Upper lobe of left lung (tissue), 4 donors: Measurements from ENCODE around the gene PTPRF.

Source experiments
- POLR2AphosphoS5 ChIP-seq, 2 donors: sonication (generic); formaldehyde crosslinking; IDR thresholded peaks; one replicate each; pipeline ENCODE4 v1.5.1; 2017; ENCODE audit warnings: antibody characterized with exemption in 2 of 2
- TF ChIP-seq, protein P1 (sequence below), 6 experiments: fragments of 450-650 bp in 4 of 6; fragments of 200-600 bp in 2 of 6; sonication (generic) in 2 of 6; IDR thresholded peaks; one replicate each; pipeline ENCODE4 v1.5.1; 2016 to 2019; ENCODE audit warnings: antibody characterized with exemption in 6 of 6

DNA sequence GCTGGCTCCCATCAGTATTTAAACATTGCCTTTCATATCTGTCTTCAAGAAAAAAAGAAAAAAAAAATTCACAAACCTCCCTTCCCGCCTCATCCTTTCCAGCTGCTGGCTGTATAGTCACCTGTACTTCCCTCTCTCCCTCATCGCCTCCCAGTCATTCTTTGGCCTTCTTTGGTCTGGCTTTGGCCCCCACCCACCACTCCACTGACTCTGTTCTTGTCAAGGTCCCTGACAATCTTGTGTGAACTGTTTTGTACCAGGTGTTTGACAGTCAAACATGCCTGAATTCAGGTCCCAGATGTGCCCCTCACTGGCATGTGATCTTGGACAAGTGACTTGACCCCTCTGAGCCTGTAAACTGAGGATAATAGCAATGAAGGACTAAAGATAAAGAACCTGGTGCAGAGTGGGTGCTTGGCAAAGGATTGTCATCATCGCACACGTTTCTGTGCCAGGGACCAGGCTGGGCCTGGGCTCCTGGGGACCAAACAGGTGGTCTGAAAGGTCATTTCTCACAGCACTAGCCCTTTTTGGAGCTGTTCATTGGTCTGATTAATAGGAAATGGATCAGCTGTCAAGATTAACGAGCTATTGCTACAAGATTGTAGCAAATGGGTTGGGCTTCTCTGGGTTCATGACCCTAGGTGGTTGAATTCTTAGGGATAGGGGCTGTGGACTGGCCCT lies 21.5 kb downstream of the PTPRF start:
- TF ChIP-seq, protein P1, sequence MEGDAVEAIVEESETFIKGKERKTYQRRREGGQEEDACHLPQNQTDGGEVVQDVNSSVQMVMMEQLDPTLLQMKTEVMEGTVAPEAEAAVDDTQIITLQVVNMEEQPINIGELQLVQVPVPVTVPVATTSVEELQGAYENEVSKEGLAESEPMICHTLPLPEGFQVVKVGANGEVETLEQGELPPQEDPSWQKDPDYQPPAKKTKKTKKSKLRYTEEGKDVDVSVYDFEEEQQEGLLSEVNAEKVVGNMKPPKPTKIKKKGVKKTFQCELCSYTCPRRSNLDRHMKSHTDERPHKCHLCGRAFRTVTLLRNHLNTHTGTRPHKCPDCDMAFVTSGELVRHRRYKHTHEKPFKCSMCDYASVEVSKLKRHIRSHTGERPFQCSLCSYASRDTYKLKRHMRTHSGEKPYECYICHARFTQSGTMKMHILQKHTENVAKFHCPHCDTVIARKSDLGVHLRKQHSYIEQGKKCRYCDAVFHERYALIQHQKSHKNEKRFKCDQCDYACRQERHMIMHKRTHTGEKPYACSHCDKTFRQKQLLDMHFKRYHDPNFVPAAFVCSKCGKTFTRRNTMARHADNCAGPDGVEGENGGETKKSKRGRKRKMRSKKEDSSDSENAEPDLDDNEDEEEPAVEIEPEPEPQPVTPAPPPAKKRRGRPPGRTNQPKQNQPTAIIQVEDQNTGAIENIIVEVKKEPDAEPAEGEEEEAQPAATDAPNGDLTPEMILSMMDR (IDR thresholded peaks at IDR 0.05) = no peak
- TF ChIP-seq POLR2AphosphoS5 (IDR thresholded peaks at IDR 0.05) = no peak
